ENCODE data around the gene NT5M. TPM values are rescaled to one million over a fixed set of nuclear protein-coding genes. Genes with fewer than 3 reads are reported as not detected.
A peak's percentile ranks its signal among the peaks of the same experiment; 100 is the strongest.

The NT5M gene
- total RNA-seq, 1 donor from 2014 or later = 5.8 TPM

GRCh38 chr17:17387498-17388362 lies 84.6 kb downstream of the NT5M start:
- peak; percentile 50 for TF ChIP-seq CTCF (IDR thresholded peaks at IDR 0.05; ENCODE audit: unreplicated experiment)
- Mint-ChIP-seq H3K4me3 (ENCODE audit: unreplicated experiment) (no peak overlapping the region), H3K9me3 (ENCODE audit: unreplicated experiment) (no peaks in the 10 kb centered on the region), H3K36me3 (ENCODE audit: low read depth, unreplicated experiment) (no peaks in the 10 kb centered on the region), H3K27me3 (ENCODE audit: unreplicated experiment) (peaks cover 6% of the 10 kb centered on the region), H3K4me1 (ENCODE audit: unreplicated experiment) (no peaks in the 10 kb centered on the region), H3K27ac (ENCODE audit: unreplicated experiment) (no peak overlapping the region)
- peak; percentile 24 for DNase-seq (ENCODE audit: low spot score)

- H3K4me1 Mint-ChIP-seq (ENCODE audit: unreplicated experiment) = no peaks in the 10 kb centered on the region
- no peaks in the 10 kb centered on the region for H3K9me3 Mint-ChIP-seq (ENCODE audit: unreplicated experiment)
- H3K27me3 Mint-ChIP-seq (ENCODE audit: unreplicated experiment) = peaks cover 6% of the 10 kb centered on the region
- TF ChIP-seq CTCF (IDR thresholded peaks at IDR 0.05; ENCODE audit: unreplicated experiment) = no peak
- no peaks in the 10 kb centered on the region for H3K36me3 Mint-ChIP-seq (ENCODE audit: low read depth, unreplicated experiment)
- no peak overlapping the region for H3K4me3 Mint-ChIP-seq (ENCODE audit: unreplicated experiment)
- H3K27ac Mint-ChIP-seq (ENCODE audit: unreplicated experiment) = no peak overlapping the region
- DNase-seq (ENCODE audit: low spot score) = no peak
Observed at GRCh38 chr17:17388657-17389496, 85.7 kb downstream of the NT5M start.

- Mint-ChIP-seq H3K27ac (ENCODE audit: unreplicated experiment) (no peak overlapping the region), H3K36me3 (ENCODE audit: low read depth, unreplicated experiment) (no peaks in the 10 kb centered on the region), H3K9me3 (ENCODE audit: unreplicated experiment) (no peaks in the 10 kb centered on the region), H3K27me3 (ENCODE audit: unreplicated experiment) (peaks cover 8% of the 10 kb centered on the region), H3K4me3 (ENCODE audit: unreplicated experiment) (no peak overlapping the region), H3K4me1 (ENCODE audit: unreplicated experiment) (no peaks in the 10 kb centered on the region)
- no peak for TF ChIP-seq CTCF (IDR thresholded peaks at IDR 0.05; ENCODE audit: unreplicated experiment)
- DNase-seq (ENCODE audit: low spot score) = no peak
Observed at GRCh38 chr17:17391668-17392370, 88.6 kb downstream of the NT5M start.

GRCh38 chr17:17393976-17394375 lies 90.8 kb downstream of the NT5M start:
- Mint-ChIP-seq H3K27ac (ENCODE audit: unreplicated experiment) (no peak overlapping the region), H3K4me3 (ENCODE audit: unreplicated experiment) (no peak overlapping the region), H3K36me3 (ENCODE audit: low read depth, unreplicated experiment) (no peaks in the 10 kb centered on the region), H3K4me1 (ENCODE audit: unreplicated experiment) (no peaks in the 10 kb centered on the region), H3K9me3 (ENCODE audit: unreplicated experiment) (no peaks in the 10 kb centered on the region), H3K27me3 (ENCODE audit: unreplicated experiment) (peaks cover 9% of the 10 kb centered on the region)
- no peak for DNase-seq (ENCODE audit: low spot score)
- no peak for TF ChIP-seq CTCF (IDR thresholded peaks at IDR 0.05; ENCODE audit: unreplicated experiment)

All from endothelial cell (in vitro differentiated cells).